Breast epithelium (tissue), 3 donors: ENCODE measurements around the gene RUFY1.

Experiments
- CTCF ChIP-seq, 3 donors: fragments of 450-650 bp; IDR thresholded peaks; one replicate each; pipeline ENCODE4 v1.5.1; 2016 to 2017; ENCODE audit warnings: antibody characterized with exemption in 3 of 3, mild to moderate bottlenecking in 3 of 3, moderate library complexity in 3 of 3
- POLR2AphosphoS5 ChIP-seq, 3 donors: sonication (generic); formaldehyde crosslinking; IDR thresholded peaks; one replicate each; pipeline ENCODE4 v1.6.1; 2017; ENCODE audit warnings: antibody characterized with exemption in 3 of 3

- TF ChIP-seq CTCF (IDR thresholded peaks at IDR 0.05) (no peak), POLR2AphosphoS5 (IDR thresholded peaks at IDR 0.05) (no peak)
Measured at GRCh38 chr5:179620293-179620692, 69.9 kb downstream of the RUFY1 start.
